ENCODE results near the gene TNNT3. TPM values are rescaled to one million over a fixed set of nuclear protein-coding genes. Genes with fewer than 3 reads are reported as not detected.

Gene TNNT3
- total and polyA plus RNA-seq, 2 of the 4 experiments (the other 2 are of a cell fraction): not detected

GRCh38 chr11:1879941-1880720 is 39.4 kb upstream of the TNNT3 start:
- Histone ChIP-seq H3K27me3 (ENCODE audit: control insufficient read depth, insufficient read depth, low read length) (peaks cover 13% of the 10 kb centered on the region; the same call in 1 of the 2 replicates), H3K56ac (ENCODE audit: extremely low read depth, insufficient read depth, low read length) (no peak overlapping the region), H3K9me1 (ENCODE audit: insufficient read depth, low read length) (no peaks in the 10 kb centered on the region), H3K4ac (ENCODE audit: low read depth, low read length) (no peak overlapping the region), H4K5ac (ENCODE audit: low read depth, low read length) (no peak overlapping the region), H4K8ac (ENCODE audit: low read depth in 2 of 2, low read length in 2 of 2) (no peak overlapping the region), H3K14ac (replicated peaks; ENCODE audit: low read depth, low read length) (no peak overlapping the region), H2BK15ac (ENCODE audit: low read depth, low read length) (no peak overlapping the region), H3K4me3 (ENCODE audit: insufficient read depth, low read depth, low read length) (no peak overlapping the region), H3K4me2 (ENCODE audit: low read depth, low read length) (no peak overlapping the region), H3K79me1 (ENCODE audit: low read depth in 1 of 2, low read length in 2 of 2) (no peaks in the 10 kb centered on the region), H3K9ac (ENCODE audit: low read depth, low read length) (no peak overlapping the region), H2AFZ (replicated peaks; ENCODE audit: low read length, poor library complexity) (no peak overlapping the region), H2BK5ac (ENCODE audit: low read depth, low read length, poor library complexity, severe bottlenecking) (no peak overlapping the region), H4K91ac (ENCODE audit: insufficient read depth, low read depth, low read length) (no peak overlapping the region), H3K36me3 (ENCODE audit: control insufficient read depth, insufficient read depth, low read length) (no peaks in the 10 kb centered on the region), H3K27ac (ENCODE audit: insufficient read depth, low read length) (no peak overlapping the region), H2BK20ac (ENCODE audit: low read depth, low read length) (no peak overlapping the region), H2AK5ac (ENCODE audit: low read depth, low read length) (no peak overlapping the region), H2BK120ac (ENCODE audit: low read depth, low read length) (no peak overlapping the region), H3K23ac (ENCODE audit: low read depth, low read length) (no peak overlapping the region), H4K20me1 (ENCODE audit: insufficient read depth, low read length) (no peaks in the 10 kb centered on the region), H3K4me1 (ENCODE audit: control insufficient read depth, insufficient read depth, low read length) (peaks cover 3% of the 10 kb centered on the region; the same call in 1 of the 2 replicates), H3K9me3 (ENCODE audit: control insufficient read depth, insufficient read depth, low read length) (no peaks in the 10 kb centered on the region), H2AK9ac (replicated peaks; ENCODE audit: low read depth, low read length, poor library complexity) (no peak overlapping the region), H3K18ac (ENCODE audit: low read depth, low read length) (no peak overlapping the region)
- intact Hi-C loops (cut with micrococcal nuclease): no loop called here
- TF ChIP-seq SMC3 (IDR thresholded peaks at IDR 0.05; ENCODE audit: low read depth, low read length) (no peak), CHD1 (IDR thresholded peaks at IDR 0.05; ENCODE audit: low read depth, low read length) (no peak), BHLHE40 (IDR thresholded peaks at IDR 0.05; ENCODE audit: low read depth, low read length) (no peak), MAZ (IDR thresholded peaks at IDR 0.05; ENCODE audit: borderline replicate concordance, low read depth, low read length) (no peak), RAD21 (IDR thresholded peaks at IDR 0.05; ENCODE audit: low read length) (no peak), MAFK (IDR thresholded peaks at IDR 0.05; ENCODE audit: low read depth, low read length) (no peak), MXI1 (IDR thresholded peaks at IDR 0.05; ENCODE audit: borderline replicate concordance, low read depth, low read length) (no peak), POLR2A (IDR thresholded peaks at IDR 0.05; ENCODE audit: low read depth, low read length) (no peak)
- no TSS peak for BruUV-seq (replicated peaks)
- ChIA-PET CTCF (no interaction called here), POLR2A (ENCODE audit: unreplicated experiment) (no interaction called here)
- no peak for DNase-seq
- in situ Hi-C loops (cut with MboI; ENCODE audit: low sequenced_read_pairs): loop anchor here (5.0 kb wide), 1 partner anchor 272 kb away; no protein-coding TSS in a partner anchor
- dilution Hi-C loops (cut with HindIII; ENCODE audit: low sequenced_read_pairs, unreplicated experiment): no loop called here
- no peak for ATAC-seq (ENCODE audit: low read depth)
- 73% methylated on average over 16 of the region's 32 CpGs; no CpG with 5 or more reads in 1 of the 2 experiments for WGBS, 2 experiments (ENCODE audit: extremely low coverage in 2 of 2, insufficient read length in 1 of 2)

Data from IMR-90 (cell line).